LNCaP clone FGC (cell line): ENCODE results near the gene IQSEC1.

ENCODE experiments used
- DNase-seq: peaks from one replicate; pipeline ENCODE4 v3.0.0-alpha.2; 2011; ENCODE audit warnings: low read depth
- H3K4me3 ChIP-seq: 2 replicates; pipeline ENCODE4 v1.5.1; 2011; ENCODE audit warnings: mild to moderate bottlenecking, low read depth, low read length, control low read depth
- CTCF ChIP-seq: IDR thresholded peaks from 2 replicates; pipeline ENCODE4 v1.5.1; 2012; ENCODE audit warnings: mild to moderate bottlenecking; ENCODE audit not compliant: control insufficient read depth, insufficient read depth; ENCODE audit errors: extremely low read depth

The IQSEC1 gene

GRCh38 chr3:13073326-13074005, at the start of gene IQSEC1:
Gene IQSEC1, minus strand, starts transcription at chr3:13073429. Its CDS starts 415 bp downstream, at chr3:13073014.
- no peak within 1 kb of the TSS for H3K4me3 ChIP-seq
- no peak for TF ChIP-seq CTCF

GRCh38 chr3:13122081-13123012, 49.1 kb upstream of the IQSEC1 start:
- DNase-seq = no peak
- no peak overlapping the region for H3K4me3 ChIP-seq
- TF ChIP-seq CTCF = no peak

More at GRCh38 chr3:13073326-13074005, at the start of gene IQSEC1:
- DNase-seq = no peak

DNA sequence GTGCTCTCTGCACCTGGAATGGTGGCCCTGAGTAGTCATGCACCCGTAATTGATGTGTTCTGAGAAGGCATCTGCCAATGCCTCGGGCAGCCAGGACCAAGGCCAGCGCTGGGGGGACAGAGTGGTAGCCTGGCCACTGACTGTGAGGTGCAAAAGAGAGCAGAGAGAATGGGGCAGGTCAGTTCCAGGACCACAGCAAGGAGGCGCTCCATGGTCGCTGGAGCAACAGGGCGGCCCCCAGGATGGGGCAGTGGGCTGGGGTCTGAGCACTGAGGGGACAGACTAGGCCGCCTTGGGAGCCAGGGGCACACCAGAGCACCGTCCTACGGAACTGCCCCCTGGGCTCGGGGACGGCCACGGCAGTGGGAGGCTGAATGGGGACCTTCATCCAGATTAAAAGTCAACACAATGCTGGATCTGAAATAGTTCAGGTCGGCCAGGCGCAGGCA, 48.3 kb upstream of the IQSEC1 start:
- TF ChIP-seq CTCF = no peak
- no peak for DNase-seq
- H3K4me3 ChIP-seq = no peak overlapping the region

DNA sequence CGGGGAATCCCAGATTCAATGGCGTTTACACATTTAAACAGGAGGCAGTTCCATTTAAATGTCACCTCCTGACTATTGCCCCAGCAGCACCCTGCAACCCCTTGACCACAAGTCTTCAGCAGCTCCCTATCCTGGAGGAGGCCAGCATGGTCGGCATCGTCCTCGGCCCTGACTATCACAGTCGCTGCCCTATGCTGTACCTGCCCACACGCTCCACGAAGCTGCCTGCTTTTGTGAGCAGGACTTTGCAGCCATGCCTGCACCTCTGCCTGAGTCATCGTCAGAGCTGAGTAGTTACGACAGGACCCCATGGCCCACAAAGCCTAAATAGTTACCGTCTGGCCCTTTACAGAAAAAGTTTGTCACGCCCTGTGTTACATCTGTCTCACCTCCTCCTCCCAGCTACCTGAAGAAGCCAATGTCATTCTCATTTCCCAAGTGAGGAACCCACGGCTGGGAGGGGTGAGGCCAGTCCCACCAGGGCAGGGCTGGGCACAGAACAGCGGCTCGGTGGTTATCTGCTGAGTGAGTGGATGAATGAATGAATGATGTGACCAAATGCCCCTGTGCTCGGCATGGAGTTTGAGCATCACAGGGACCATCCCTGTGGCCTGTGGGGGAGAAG, 47.8 kb upstream of the IQSEC1 start:
- no peak overlapping the region for H3K4me3 ChIP-seq
- no peak for DNase-seq
- TF ChIP-seq CTCF = no peak

GRCh38 chr3:13120289-13120927, 47.2 kb upstream of the IQSEC1 start:
- no peak overlapping the region for H3K4me3 ChIP-seq
- no peak for DNase-seq
- TF ChIP-seq CTCF = no peak

- DNase-seq = no peak
- TF ChIP-seq CTCF = no peak
- no peak overlapping the region for H3K4me3 ChIP-seq
These were observed 46.4 kb upstream of the IQSEC1 start for GRCh38 chr3:13119471-13120220.
